WERI-Rb-1 (cell line): ENCODE results near the gene CTSW.
"Not testable (repeated sequence)": the region's sequence is repeated elsewhere in the genome, so short reads cannot be mapped to it uniquely, and the experiment has no call there.

Experiments
- DNase-seq: peaks from one replicate; pipeline ENCODE4 v3.0.0-alpha.2; 2020
- H3K27ac ChIP-seq: fragments of 250-450 bp; sonication (Bioruptor Pico); 2 replicates; pipeline ENCODE4 v1.5.1; 2020; ENCODE audit warnings: mild to moderate bottlenecking, moderate library complexity
- H3K27me3 ChIP-seq: fragments of 250-450 bp; sonication (Bioruptor Pico); 2 replicates; pipeline ENCODE4 v1.5.1; 2021; ENCODE audit warnings: mild to moderate bottlenecking, low read depth, moderate library complexity; ENCODE audit not compliant: insufficient read depth, severe bottlenecking
- H3K36me3 ChIP-seq: fragments of 250-450 bp; sonication (Bioruptor Pico); 2 replicates; pipeline ENCODE4 v1.5.1; 2020; ENCODE audit warnings: mild to moderate bottlenecking, moderate library complexity
- H3K4me3 ChIP-seq: 2 replicates; pipeline ENCODE4 v1.5.1; 2011; ENCODE audit warnings: low read depth, mild to moderate bottlenecking, control low read depth, low read length
- H3K9me3 ChIP-seq: fragments of 250-450 bp; sonication (Bioruptor Pico); 2 replicates; pipeline ENCODE4 v1.5.1; 2021; ENCODE audit warnings: mild to moderate bottlenecking, moderate library complexity; ENCODE audit not compliant: severe bottlenecking
- TF ChIP-seq, protein P1 (sequence below): IDR thresholded peaks from 2 replicates; pipeline ENCODE4 v1.5.1; 2011; ENCODE audit warnings: low read depth, mild to moderate bottlenecking, control low read depth, inconsistent platforms, low read length

CTSW gene

DNA sequence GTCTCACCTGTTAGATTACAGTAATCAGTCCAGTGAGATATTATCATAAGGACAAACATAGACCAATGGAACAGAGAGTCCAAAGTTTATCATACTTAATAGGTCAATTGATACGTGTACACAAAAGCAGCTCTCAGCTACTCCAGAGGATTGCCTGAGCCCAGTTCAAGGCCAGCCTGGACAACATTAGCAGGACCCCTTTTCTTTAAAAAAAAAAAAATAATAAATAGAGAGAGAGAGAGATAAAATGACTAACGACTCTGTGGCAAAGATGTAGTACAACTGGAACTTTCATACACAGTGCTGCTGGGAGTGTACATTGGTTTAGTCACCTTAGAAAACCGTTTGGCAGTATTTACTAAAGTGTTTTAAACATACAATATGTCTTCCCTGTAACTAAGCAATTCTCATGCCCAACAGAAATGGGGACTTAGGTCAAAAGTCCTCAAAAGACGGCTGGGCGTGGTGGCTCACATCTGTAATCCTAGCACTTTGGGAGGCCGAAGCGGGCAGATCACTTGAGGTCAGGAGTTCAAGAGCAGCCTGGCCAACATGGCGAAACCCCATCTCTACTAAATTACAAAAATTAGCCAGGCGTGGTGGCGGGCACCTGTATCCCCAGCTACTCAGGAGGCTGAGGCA is 35.3 kb upstream of the CTSW start:
- H3K27me3 ChIP-seq: no peaks in the 10 kb centered on the region
- no peak for DNase-seq
- H3K27ac ChIP-seq: no peak overlapping the region
- H3K9me3 ChIP-seq: no peaks in the 10 kb centered on the region
- H3K36me3 ChIP-seq: no peaks in the 10 kb centered on the region
- TF ChIP-seq, protein P1, sequence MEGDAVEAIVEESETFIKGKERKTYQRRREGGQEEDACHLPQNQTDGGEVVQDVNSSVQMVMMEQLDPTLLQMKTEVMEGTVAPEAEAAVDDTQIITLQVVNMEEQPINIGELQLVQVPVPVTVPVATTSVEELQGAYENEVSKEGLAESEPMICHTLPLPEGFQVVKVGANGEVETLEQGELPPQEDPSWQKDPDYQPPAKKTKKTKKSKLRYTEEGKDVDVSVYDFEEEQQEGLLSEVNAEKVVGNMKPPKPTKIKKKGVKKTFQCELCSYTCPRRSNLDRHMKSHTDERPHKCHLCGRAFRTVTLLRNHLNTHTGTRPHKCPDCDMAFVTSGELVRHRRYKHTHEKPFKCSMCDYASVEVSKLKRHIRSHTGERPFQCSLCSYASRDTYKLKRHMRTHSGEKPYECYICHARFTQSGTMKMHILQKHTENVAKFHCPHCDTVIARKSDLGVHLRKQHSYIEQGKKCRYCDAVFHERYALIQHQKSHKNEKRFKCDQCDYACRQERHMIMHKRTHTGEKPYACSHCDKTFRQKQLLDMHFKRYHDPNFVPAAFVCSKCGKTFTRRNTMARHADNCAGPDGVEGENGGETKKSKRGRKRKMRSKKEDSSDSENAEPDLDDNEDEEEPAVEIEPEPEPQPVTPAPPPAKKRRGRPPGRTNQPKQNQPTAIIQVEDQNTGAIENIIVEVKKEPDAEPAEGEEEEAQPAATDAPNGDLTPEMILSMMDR: no peak
- no peak overlapping the region for H3K4me3 ChIP-seq

DNA sequence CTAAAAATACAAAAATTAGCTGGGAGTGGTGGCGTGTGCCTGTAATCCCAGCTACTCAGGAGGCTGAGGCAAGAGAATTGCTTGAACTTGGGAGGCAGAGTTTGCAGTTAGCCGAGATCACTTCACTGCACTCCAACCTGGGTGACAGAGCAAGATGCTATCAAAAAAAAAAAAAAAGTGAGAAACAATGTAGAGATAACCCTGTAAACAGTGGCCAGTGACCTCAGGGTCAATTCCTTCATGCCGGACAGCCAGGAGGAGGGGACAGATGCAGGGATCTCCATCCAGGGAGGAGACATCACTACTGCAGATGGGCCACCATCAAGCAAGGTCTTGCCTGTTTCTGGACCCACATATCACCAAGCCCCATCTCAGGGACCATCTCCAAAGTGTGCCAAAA is 31.9 kb upstream of the CTSW start:
- Histone ChIP-seq H3K36me3 (peaks cover 20% of the 10 kb centered on the region), H3K9me3 (peaks cover 5% of the 10 kb centered on the region), H3K27me3 (no peaks in the 10 kb centered on the region), H3K4me3 (no peak overlapping the region), H3K27ac (no peak overlapping the region)
- no peak for DNase-seq
- TF ChIP-seq, protein P1: no peak

DNA sequence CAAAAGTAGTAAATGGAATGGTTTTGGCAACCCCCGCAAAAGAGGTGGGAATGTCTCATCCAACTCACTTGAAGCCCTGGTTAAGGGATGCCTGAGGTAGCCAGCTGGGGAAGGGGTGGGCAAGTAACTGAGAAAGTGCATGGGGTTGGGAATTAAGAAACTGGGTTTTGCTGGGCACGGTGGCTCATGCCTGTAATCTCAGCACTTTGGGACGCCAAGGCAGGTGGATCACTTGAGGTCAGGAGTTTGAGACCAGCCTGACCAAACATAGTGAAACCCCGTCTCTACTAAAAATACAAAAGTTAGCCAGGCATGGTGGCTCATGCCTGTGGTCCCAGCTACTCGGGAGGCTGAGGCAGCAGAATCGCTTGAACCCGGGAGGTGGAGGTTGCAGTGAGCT is 30.9 kb upstream of the CTSW start:
- not testable (repeated sequence) for H3K9me3 ChIP-seq, H3K27ac ChIP-seq, H3K4me3 ChIP-seq, H3K27me3 ChIP-seq, DNase-seq
- peaks cover 29% of the 10 kb centered on the region for H3K36me3 ChIP-seq

DNA sequence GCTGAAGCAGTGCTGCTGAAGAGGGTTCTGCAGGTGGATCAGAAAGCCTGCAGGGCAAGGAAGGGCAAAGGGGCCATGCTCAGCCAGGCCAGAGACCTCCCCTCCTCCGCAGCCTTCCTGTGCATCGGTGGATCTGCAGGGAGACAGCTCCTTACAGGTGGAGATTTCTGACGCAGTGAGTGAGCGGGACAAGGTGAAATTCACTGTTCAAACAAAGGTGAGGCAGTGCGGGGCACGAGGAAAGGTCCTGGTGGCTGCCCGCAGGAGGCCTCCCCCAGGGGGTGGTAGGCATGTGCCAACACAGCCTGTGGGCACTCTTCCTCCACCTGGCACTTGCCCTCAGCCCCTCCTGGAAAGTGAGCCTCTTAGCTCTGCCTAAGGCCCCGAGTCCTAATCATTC is 30.3 kb upstream of the CTSW start:
- peaks cover 36% of the 10 kb centered on the region for H3K36me3 ChIP-seq
- H3K9me3 ChIP-seq: peaks cover 5% of the 10 kb centered on the region
- H3K27ac ChIP-seq: no peak overlapping the region
- TF ChIP-seq, protein P1: no peak
- H3K4me3 ChIP-seq: no peak overlapping the region
- no peaks in the 10 kb centered on the region for H3K27me3 ChIP-seq
- DNase-seq: peak; percentile 6

DNA sequence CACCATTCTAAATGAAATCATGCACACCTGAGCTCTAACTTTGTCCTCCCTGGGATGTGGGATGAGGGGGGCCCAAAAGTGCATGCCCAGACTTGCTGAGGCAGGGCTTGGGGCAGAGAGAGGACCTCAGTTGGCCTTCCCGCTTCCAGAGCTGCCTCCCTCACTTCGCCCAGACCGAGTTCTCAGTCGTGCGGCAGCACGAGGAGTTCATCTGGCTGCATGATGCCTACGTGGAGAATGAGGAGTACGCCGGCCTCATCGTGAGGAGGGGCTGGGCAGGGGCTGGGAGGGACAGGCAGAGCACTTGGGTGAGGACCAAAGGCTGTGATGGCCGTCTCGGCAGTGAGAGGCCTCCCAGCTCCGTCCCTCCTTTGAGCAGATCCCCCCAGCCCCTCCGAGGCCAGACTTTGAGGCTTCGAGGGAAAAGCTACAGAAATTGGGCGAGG is 29.8 kb upstream of the CTSW start:
- Histone ChIP-seq H3K4me3 (no peak overlapping the region), H3K9me3 (peaks cover 5% of the 10 kb centered on the region), H3K27ac (no peak overlapping the region), H3K27me3 (no peaks in the 10 kb centered on the region), H3K36me3 (peaks cover 40% of the 10 kb centered on the region)
- TF ChIP-seq, protein P1: no peak
- DNase-seq: peak; percentile 10

DNA sequence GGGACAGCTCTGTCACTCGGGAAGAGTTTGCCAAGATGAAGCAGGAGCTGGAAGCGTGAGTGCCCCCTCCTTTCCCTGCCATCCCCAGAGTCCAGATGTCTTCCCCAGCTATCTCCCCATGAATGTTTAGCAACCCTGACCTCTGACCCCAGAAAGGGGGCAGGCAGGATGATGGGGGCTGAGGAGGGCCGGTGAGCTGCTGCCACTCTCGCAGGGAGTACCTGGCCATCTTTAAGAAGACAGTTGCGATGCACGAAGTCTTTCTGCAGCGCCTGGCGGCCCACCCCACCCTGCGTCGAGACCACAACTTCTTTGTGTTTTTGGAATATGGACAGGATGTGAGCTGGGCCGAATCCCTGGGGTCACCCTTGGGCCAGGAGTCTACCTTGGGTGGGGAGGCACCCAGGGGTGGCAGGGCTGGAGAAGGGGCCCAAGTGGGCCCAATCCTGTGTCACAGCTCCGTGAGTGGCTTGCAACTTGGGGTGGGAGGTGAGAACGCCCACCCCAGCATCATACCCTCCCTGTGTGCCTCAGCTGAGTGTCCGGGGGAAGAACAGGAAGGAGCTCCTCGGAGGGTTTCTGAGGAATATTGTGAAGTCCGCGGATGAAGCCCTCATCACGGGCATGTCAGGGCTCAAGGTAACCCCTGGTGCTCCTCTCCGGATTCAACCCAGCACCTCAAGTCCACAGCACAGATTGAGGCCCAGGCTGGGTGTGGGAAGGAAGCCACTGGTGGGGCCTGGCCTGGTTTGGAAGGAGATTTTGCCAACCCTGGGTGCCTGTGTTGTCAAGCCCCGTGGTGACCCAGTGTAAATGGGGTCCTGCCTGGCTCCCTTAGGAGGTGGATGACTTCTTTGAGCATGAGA is 29.2 kb upstream of the CTSW start:
- DNase-seq: no peak
- no peak overlapping the region for H3K4me3 ChIP-seq
- peaks cover 5% of the 10 kb centered on the region for H3K9me3 ChIP-seq
- H3K27me3 ChIP-seq: no peaks in the 10 kb centered on the region
- peaks cover 46% of the 10 kb centered on the region for H3K36me3 ChIP-seq
- no peak overlapping the region for H3K27ac ChIP-seq
- TF ChIP-seq, protein P1: no peak
